Spleen (tissue), 7 donors: ENCODE data around the gene RHOBTB3.

ENCODE experiments used
- CTCF ChIP-seq, 11 experiments: fragments of 200-600 bp in 7 of 11; fragments of 450-650 bp in 4 of 11; sonication (generic) in 4 of 11; IDR thresholded peaks in 8 of 11; conservative IDR thresholded peaks in 3 of 11; 1 replicate in 7 of 11; 2 replicates in 4 of 11; pipeline versions ENCODE4 v1.4.0 to v1.8.0; 2016 to 2021; ENCODE audit warnings: antibody characterized with exemption in 11 of 11, inconsistent platforms in 4 of 11, mild to moderate bottlenecking in 1 of 11
- POLR2AphosphoS5 ChIP-seq, 3 donors: sonication (generic); formaldehyde crosslinking; IDR thresholded peaks; one replicate each; pipeline ENCODE4 v1.5.1; 2017; ENCODE audit warnings: antibody characterized with exemption in 3 of 3
- donor health status: DM: no; HTN: no; CAD: no; lungs with moderate emphysema.
- donor health status: DM: no; HTN: no; CAD: no.
- donor health status: DM: no; HTN: no; CAD: no.

- TF ChIP-seq CTCF (IDR thresholded peaks at IDR 0.05 in 8 of 11, conservative IDR thresholded peaks at IDR 0.05 in 3 of 11) (no peak), POLR2AphosphoS5 (IDR thresholded peaks at IDR 0.05) (no peak)
Observed at GRCh38 chr5:95845391-95845790, 114.3 kb downstream of the RHOBTB3 start.
